Left ventricle myocardium inferior (tissue), 1 donor: ENCODE measurements around the gene IL36B. TPM values are rescaled to one million over a fixed set of nuclear protein-coding genes. Genes with fewer than 3 reads are reported as not detected.

Experiments used
- DNase-seq: peaks from one replicate; pipeline ENCODE4 v3.0.0-alpha.2; 2020
- H3K27ac ChIP-seq: fragments of 200-600 bp; replicated peaks from 2 replicates; pipeline ENCODE4 v1.8.0; 2021
- H3K27me3 ChIP-seq: fragments of 200-600 bp; 2 replicates; pipeline ENCODE4 v1.8.0; 2021; ENCODE audit warnings: low read depth
- H3K36me3 ChIP-seq: fragments of 200-600 bp; 2 replicates; pipeline ENCODE4 v1.8.0; 2021
- H3K4me1 ChIP-seq: fragments of 200-600 bp; 2 replicates; pipeline ENCODE4 v1.8.0; 2021
- H3K4me3 ChIP-seq: fragments of 200-600 bp; 2 replicates; pipeline ENCODE4 v1.8.0; 2021; ENCODE audit warnings: mild to moderate bottlenecking, moderate library complexity
- H3K9me3 ChIP-seq: fragments of 200-600 bp; replicated peaks from 2 replicates; pipeline ENCODE4 v1.8.0; 2021
- intact Hi-C: fragments of 100-400 bp; cut with micrococcal nuclease; formaldehyde crosslinking; loops from one replicate; pipeline ENCODE4 v1.11.0; 2022
- total RNA-seq: library from RNA; stranded (reverse); fragmentation: NEBNext Ultra II Directional; extraction: Animal tissue kit (Norgen Biotek cat#: 25700); gene quantifications from one replicate; pipeline ENCODE4 v1.2.1, GENCODE V29; 2021
- TF ChIP-seq, protein P1 (sequence below): fragments of 200-600 bp; IDR thresholded peaks from 2 replicates; pipeline ENCODE4 v1.8.0; 2021; ENCODE audit warnings: antibody characterized with exemption, mild to moderate bottlenecking, borderline replicate concordance
- donor health status: DM: no; HTN: yes; CAD: no; lungs with severe emphysema.

Gene IL36B
- total RNA-seq, 1 donor from 2014 or later: not detected

DNA sequence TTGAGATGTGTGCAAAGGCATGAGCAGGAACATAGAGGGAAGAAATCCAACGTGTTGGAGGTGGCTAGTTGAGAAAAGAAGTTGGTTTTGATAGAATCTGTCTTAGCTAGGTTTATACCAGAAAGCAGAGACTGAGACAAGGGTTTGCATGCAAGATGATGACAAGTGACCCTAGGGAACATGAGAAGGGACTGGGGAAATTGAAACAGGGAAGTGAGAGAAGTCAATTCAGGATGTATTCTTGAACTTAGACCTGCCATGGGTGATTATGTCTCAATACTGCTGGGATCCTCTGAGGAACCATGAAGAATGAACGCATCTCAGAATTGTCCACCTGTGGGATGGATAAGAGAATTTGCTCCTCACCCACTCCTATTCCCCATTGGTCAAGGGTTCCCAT, 26.9 kb downstream of the IL36B start:
- intact Hi-C loops: no loop called here

DNA sequence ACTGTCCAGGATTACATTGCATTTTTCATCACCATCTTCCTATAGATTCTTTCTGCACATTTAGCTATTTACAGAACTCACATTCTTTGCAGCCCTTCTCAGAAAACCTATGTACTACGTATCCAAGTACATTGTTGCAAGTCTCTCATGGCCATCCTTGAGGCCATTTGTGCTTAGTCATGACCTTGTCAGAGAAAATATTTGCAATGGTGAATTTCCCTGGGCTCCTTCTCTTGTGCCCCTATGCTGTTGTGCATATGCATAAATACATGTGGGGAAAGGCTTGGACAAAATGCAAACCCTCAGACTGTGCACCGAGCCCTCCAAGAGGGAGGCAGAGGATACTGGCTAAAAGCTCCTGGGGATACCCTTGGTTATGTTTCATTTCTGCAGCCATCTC, 27.9 kb downstream of the IL36B start:
- no peak overlapping the region for H3K27ac ChIP-seq
- H3K36me3 ChIP-seq: no peaks in the 10 kb centered on the region
- intact Hi-C loops: no loop called here
- TF ChIP-seq, protein P1, sequence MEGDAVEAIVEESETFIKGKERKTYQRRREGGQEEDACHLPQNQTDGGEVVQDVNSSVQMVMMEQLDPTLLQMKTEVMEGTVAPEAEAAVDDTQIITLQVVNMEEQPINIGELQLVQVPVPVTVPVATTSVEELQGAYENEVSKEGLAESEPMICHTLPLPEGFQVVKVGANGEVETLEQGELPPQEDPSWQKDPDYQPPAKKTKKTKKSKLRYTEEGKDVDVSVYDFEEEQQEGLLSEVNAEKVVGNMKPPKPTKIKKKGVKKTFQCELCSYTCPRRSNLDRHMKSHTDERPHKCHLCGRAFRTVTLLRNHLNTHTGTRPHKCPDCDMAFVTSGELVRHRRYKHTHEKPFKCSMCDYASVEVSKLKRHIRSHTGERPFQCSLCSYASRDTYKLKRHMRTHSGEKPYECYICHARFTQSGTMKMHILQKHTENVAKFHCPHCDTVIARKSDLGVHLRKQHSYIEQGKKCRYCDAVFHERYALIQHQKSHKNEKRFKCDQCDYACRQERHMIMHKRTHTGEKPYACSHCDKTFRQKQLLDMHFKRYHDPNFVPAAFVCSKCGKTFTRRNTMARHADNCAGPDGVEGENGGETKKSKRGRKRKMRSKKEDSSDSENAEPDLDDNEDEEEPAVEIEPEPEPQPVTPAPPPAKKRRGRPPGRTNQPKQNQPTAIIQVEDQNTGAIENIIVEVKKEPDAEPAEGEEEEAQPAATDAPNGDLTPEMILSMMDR: no peak
- no peak for DNase-seq
- peaks cover 85% of the 10 kb centered on the region for H3K27me3 ChIP-seq
- no peak overlapping the region for H3K4me3 ChIP-seq
- H3K4me1 ChIP-seq: no peaks in the 10 kb centered on the region
- no peaks in the 10 kb centered on the region for H3K9me3 ChIP-seq

More for the DNA sequence above, 26.9 kb downstream of the IL36B start:
- Histone ChIP-seq H3K4me3 (no peak overlapping the region), H3K36me3 (no peaks in the 10 kb centered on the region), H3K9me3 (no peaks in the 10 kb centered on the region), H3K27ac (no peak overlapping the region), H3K4me1 (no peaks in the 10 kb centered on the region), H3K27me3 (peaks cover 84% of the 10 kb centered on the region)
- no peak for DNase-seq
- TF ChIP-seq, protein P1: no peak

DNA sequence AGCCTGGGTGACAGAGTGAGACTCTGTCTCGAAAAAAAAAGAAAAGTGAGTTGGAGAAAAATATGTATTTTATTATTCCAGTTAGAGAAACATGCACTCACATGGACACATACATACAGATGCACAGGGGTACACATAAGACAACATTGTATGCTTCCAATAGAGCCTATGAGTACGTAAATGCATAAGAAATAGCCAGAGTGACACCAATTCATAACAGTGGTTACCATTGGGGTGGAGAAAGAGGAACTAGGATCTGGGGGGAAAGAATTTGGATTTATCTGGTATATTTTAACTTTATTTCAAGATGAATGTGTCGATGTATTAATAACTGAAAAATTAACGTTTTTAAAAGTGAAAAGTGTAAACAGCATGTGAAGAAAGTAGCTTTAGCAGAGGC, 31.4 kb downstream of the IL36B start:
- Histone ChIP-seq H3K4me1 (no peaks in the 10 kb centered on the region), H3K27ac (no peak overlapping the region), H3K9me3 (no peaks in the 10 kb centered on the region), H3K4me3 (no peak overlapping the region), H3K36me3 (no peaks in the 10 kb centered on the region), H3K27me3 (peaks cover 78% of the 10 kb centered on the region)
- TF ChIP-seq, protein P1: no peak
- intact Hi-C loops: no loop called here
- no peak for DNase-seq

DNA sequence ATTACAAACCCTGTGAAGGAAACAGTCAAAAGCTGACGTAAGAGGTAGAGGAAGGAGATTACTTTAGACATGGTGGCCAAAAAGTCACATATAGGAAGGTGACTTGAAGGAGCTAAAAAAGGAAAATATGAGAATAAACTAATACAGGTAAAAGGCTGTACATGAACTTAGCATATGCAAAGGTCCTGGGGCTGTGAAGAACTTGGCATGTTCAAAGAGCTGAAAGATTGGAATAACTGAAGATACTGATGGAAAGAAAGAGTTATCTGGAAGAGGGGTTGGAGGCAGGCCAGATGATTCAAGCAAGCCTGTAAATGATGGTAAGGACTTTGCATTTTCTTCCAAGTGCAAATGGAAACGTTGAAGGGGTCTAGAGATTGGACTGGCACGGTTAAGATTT, 34.2 kb downstream of the IL36B start:
- TF ChIP-seq, protein P1: no peak
- intact Hi-C loops: no loop called here
- DNase-seq: no peak
- Histone ChIP-seq H3K27ac (no peak overlapping the region), H3K9me3 (no peaks in the 10 kb centered on the region), H3K4me1 (no peaks in the 10 kb centered on the region), H3K27me3 (peaks cover 76% of the 10 kb centered on the region), H3K4me3 (no peak overlapping the region), H3K36me3 (no peaks in the 10 kb centered on the region)

DNA sequence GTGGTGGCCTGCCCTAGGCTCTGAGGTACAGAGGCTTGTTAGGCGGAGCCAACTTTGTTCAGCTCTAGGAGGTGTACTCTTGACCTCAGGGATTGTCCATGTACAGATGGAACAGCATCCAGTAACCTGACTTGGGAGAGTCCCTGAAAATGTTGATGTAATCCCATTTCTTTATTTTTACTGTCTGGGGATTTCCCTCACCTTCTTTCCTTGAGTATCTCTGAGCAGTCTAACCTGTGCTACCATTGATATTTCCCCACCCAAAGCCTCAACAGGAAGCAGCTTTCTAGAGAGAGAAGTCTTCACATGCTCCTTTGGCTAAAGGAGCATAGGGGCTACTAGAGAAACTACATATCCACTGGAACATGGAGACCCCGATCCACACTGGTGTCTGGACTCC, 37.0 kb downstream of the IL36B start:
- intact Hi-C loops: no loop called here
- Histone ChIP-seq H3K4me1 (no peaks in the 10 kb centered on the region), H3K9me3 (no peaks in the 10 kb centered on the region), H3K36me3 (no peaks in the 10 kb centered on the region), H3K27ac (no peak overlapping the region), H3K4me3 (no peak overlapping the region), H3K27me3 (peaks cover 55% of the 10 kb centered on the region)
- no peak for DNase-seq
- TF ChIP-seq, protein P1: no peak

DNA sequence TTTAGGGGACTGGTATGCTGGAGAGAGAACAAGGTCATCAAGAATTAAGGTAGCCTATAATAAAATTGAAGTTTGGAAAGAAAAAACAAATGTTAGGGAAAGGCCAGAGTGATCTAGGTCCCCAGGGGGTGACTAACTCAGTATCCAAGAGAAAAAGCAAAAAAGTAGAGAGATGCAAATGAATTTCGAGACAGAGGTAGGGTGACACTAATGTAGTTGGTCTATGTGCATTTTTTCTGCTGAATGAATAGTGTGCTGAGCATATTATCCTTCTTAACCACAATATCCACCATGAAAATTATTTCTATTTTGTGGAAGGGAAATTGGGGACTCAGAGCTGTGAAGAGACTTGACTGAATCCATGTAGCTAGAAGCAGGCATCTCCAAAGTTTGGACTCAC, 37.6 kb downstream of the IL36B start:
- TF ChIP-seq, protein P1: no peak
- no peaks in the 10 kb centered on the region for H3K9me3 ChIP-seq
- H3K4me1 ChIP-seq: no peaks in the 10 kb centered on the region
- peaks cover 56% of the 10 kb centered on the region for H3K27me3 ChIP-seq
- intact Hi-C loops: no loop called here
- H3K27ac ChIP-seq: no peak overlapping the region
- no peaks in the 10 kb centered on the region for H3K36me3 ChIP-seq
- no peak for DNase-seq
- no peak overlapping the region for H3K4me3 ChIP-seq
